DOHH2 (cell line): ENCODE results near the gene SS18L1.

Source experiments
- EZH2phosphoT487 ChIP-seq: fragments of 200-600 bp; sonication (generic); IDR thresholded peaks from 2 replicates; pipeline ENCODE4 v1.6.1; 2017; ENCODE audit warnings: borderline replicate concordance, mild to moderate bottlenecking, antibody characterized with exemption, low read length, moderate library complexity, mixed read lengths
- TF ChIP-seq, protein P1 (sequence below): fragments of 200-600 bp; sonication (generic); IDR thresholded peaks from one replicate; pipeline ENCODE4 v1.5.1; 2014; ENCODE audit warnings: antibody characterized with exemption, mild to moderate bottlenecking, low read depth, low read length; ENCODE audit not compliant: poor library complexity, severe bottlenecking

DNA sequence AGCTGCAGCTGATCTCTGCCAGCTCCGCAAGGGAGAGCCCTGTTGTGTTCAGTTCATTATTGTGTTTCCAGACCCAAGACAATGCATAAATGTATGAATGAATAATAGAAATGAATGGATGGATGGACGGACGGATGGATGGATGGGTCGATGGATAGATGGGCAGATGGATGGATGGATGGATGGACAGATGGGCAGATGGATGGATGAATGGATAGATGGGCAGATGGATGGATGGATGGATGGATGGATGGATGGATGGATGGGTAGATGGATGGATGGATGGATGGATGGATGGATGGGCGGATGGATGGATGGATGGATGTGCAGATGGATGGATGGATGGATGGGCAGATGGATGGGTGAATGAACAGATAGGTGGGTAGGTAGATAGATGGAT is 38.0 kb upstream of the SS18L1 start:
- TF ChIP-seq, protein P1, sequence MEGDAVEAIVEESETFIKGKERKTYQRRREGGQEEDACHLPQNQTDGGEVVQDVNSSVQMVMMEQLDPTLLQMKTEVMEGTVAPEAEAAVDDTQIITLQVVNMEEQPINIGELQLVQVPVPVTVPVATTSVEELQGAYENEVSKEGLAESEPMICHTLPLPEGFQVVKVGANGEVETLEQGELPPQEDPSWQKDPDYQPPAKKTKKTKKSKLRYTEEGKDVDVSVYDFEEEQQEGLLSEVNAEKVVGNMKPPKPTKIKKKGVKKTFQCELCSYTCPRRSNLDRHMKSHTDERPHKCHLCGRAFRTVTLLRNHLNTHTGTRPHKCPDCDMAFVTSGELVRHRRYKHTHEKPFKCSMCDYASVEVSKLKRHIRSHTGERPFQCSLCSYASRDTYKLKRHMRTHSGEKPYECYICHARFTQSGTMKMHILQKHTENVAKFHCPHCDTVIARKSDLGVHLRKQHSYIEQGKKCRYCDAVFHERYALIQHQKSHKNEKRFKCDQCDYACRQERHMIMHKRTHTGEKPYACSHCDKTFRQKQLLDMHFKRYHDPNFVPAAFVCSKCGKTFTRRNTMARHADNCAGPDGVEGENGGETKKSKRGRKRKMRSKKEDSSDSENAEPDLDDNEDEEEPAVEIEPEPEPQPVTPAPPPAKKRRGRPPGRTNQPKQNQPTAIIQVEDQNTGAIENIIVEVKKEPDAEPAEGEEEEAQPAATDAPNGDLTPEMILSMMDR, result no peak
- TF ChIP-seq EZH2phosphoT487, result no peak
